SU-DHL-6 (cell line): Measurements from ENCODE around the gene CRTAP.

Experiments
- H2AFZ ChIP-seq: fragments of 200-600 bp; sonication (generic); 2 replicates; pipeline ENCODE4 v1.6.1; 2014; ENCODE audit warnings: low read depth, mild to moderate bottlenecking, moderate library complexity, mixed read lengths, antibody characterized with exemption, low read length; ENCODE audit not compliant: severe bottlenecking
- H3F3A ChIP-seq: fragments of 200-600 bp; shearing (Covaris generic); 2 replicates; pipeline ENCODE4 v1.6.0; 2016; ENCODE audit warnings: antibody characterized with exemption, mild to moderate bottlenecking; ENCODE audit not compliant: insufficient read depth
- H3K27ac ChIP-seq: fragments of 200-600 bp; sonication (generic); 2 replicates; pipeline ENCODE4 v1.5.1; 2016; ENCODE audit warnings: low read depth, mild to moderate bottlenecking, low read length, moderate library complexity, mixed read lengths
- H3K27me3 ChIP-seq: fragments of 200-600 bp; sonication (generic), shearing (Covaris generic); 2 replicates; pipeline ENCODE4 v1.6.0; 2014; ENCODE audit warnings: mild to moderate bottlenecking, low read length
- H3K36me3 ChIP-seq: fragments of 200-600 bp; sonication (generic); 2 replicates; pipeline ENCODE4 v1.6.1; 2014; ENCODE audit warnings: mild to moderate bottlenecking, low read length, mixed read lengths
- H3K4me2 ChIP-seq: fragments of 300-600, 200-600 bp; shearing (Covaris generic), sonication (generic); 2 replicates; pipeline ENCODE4 v1.6.0; 2014; ENCODE audit warnings: low read length, low read depth, mild to moderate bottlenecking; ENCODE audit not compliant: poor library complexity, severe bottlenecking
- H3K4me3 ChIP-seq: fragments of 200-600 bp; sonication (generic); 2 replicates; pipeline ENCODE4 v1.5.1; 2014; ENCODE audit warnings: antibody characterized with exemption, low read length, mild to moderate bottlenecking, mixed read lengths; ENCODE audit not compliant: insufficient read depth, poor library complexity, severe bottlenecking
- H3K79me2 ChIP-seq: fragments of 200-600 bp; sonication (generic); 2 replicates; pipeline ENCODE4 v1.6.1; 2014; ENCODE audit warnings: mild to moderate bottlenecking, low read length, moderate library complexity; ENCODE audit not compliant: insufficient read depth
- H3K9ac ChIP-seq: fragments of 200-600 bp; sonication (generic); 2 replicates; pipeline ENCODE4 v1.7.0; 2014; ENCODE audit warnings: mild to moderate bottlenecking, low read length
- H3K9me2 ChIP-seq: fragments of 200-600 bp; sonication (generic); replicated peaks from 2 replicates; pipeline ENCODE4 v1.6.1; 2014; ENCODE audit warnings: low read length; ENCODE audit not compliant: insufficient read depth
- H3K9me3 ChIP-seq: fragments of 200-600 bp; sonication (generic); 2 replicates; pipeline ENCODE4 v1.6.1; 2014; ENCODE audit warnings: low read length, mixed read lengths; ENCODE audit not compliant: insufficient read depth
- H4K20me1 ChIP-seq: fragments of 200-600 bp; sonication (generic); 2 replicates; pipeline ENCODE4 v1.6.1; 2014; ENCODE audit warnings: low read depth, mild to moderate bottlenecking, antibody characterized with exemption, low read length, moderate library complexity, mixed read lengths
- EZH2phosphoT487 ChIP-seq: fragments of 200-600 bp; sonication (generic), shearing (Covaris generic); conservative IDR thresholded peaks from 2 replicates; pipeline ENCODE4 v1.6.1; 2018; ENCODE audit warnings: mild to moderate bottlenecking, antibody characterized with exemption, low read length, moderate library complexity, mixed read lengths
- TF ChIP-seq, protein P1 (sequence below): fragments of 200-600 bp; sonication (generic); IDR thresholded peaks from one replicate; pipeline ENCODE4 v1.5.1; 2017; ENCODE audit warnings: antibody characterized with exemption, mild to moderate bottlenecking, low read length, moderate library complexity; ENCODE audit not compliant: insufficient read depth, poor library complexity, severe bottlenecking

CRTAP gene

DNA sequence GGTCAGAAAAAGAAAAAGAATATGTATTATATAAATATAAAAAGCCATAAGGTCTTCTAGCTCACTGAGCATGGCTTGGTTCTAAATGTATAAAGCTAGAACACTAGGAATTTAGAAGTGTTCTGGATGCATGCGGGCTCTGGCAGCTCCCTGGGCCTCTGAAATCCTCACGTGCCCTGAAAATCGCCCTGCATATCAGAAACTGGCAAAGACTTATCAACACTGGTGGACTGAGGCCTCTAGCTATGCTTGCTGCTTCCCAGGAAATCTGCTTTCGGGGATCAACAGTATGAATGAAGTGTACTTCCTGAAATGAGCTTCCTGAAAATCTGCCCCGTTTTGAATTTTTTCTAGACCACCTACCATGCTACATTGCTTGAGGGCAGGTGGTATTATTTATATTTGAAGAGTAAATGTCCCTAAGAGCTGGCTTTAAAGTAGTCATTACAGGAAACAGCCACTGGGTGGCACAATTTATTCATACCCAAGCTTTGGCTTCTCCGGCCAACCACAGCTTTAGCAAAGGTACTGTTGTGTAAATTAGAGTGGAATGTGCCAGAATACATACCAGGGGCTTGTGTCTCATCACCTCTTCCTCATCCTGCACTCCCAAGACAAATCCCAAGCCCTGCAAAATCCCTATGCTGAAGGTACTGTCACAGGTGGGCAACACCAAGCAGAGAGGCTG is 17.7 kb downstream of the CRTAP start:
- H3K9ac ChIP-seq, result no peak overlapping the region
- no peaks in the 10 kb centered on the region for H3K9me2 ChIP-seq
- H3K27ac ChIP-seq, result no peak overlapping the region
- H3F3A ChIP-seq, result no peaks in the 10 kb centered on the region
- H3K4me3 ChIP-seq, result no peak overlapping the region
- TF ChIP-seq EZH2phosphoT487, result no peak
- TF ChIP-seq, protein P1, sequence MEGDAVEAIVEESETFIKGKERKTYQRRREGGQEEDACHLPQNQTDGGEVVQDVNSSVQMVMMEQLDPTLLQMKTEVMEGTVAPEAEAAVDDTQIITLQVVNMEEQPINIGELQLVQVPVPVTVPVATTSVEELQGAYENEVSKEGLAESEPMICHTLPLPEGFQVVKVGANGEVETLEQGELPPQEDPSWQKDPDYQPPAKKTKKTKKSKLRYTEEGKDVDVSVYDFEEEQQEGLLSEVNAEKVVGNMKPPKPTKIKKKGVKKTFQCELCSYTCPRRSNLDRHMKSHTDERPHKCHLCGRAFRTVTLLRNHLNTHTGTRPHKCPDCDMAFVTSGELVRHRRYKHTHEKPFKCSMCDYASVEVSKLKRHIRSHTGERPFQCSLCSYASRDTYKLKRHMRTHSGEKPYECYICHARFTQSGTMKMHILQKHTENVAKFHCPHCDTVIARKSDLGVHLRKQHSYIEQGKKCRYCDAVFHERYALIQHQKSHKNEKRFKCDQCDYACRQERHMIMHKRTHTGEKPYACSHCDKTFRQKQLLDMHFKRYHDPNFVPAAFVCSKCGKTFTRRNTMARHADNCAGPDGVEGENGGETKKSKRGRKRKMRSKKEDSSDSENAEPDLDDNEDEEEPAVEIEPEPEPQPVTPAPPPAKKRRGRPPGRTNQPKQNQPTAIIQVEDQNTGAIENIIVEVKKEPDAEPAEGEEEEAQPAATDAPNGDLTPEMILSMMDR, result peak; percentile 77
- no peak overlapping the region for H2AFZ ChIP-seq
- no peak overlapping the region for H3K4me2 ChIP-seq
- H3K36me3 ChIP-seq, result no peaks in the 10 kb centered on the region
- no peaks in the 10 kb centered on the region for H3K9me3 ChIP-seq
- no peaks in the 10 kb centered on the region for H3K79me2 ChIP-seq
- H4K20me1 ChIP-seq, result no peaks in the 10 kb centered on the region
- H3K27me3 ChIP-seq, result no peaks in the 10 kb centered on the region

DNA sequence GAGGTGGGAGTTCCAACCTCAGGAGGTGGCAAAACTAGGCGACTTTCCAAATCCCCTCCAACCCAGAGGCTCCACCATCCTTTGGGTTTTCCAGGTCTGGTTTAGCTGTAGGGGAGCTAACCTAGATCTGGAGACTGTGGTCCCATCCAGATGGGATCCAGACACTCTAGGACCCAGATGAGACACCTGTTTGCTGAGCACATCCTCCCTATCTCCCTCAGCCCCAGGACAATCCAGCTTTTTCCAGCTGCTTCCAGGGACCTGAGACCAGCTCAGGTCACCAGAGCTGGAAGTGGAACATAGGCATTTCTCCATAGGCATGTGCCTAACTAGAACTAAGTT is 18.2 kb downstream of the CRTAP start:
- H3F3A ChIP-seq, result no peaks in the 10 kb centered on the region
- H3K9me2 ChIP-seq, result no peaks in the 10 kb centered on the region
- H4K20me1 ChIP-seq, result no peaks in the 10 kb centered on the region
- H3K4me3 ChIP-seq, result no peak overlapping the region
- no peak overlapping the region for H3K9ac ChIP-seq
- no peak overlapping the region for H3K27ac ChIP-seq
- no peaks in the 10 kb centered on the region for H3K9me3 ChIP-seq
- no peak overlapping the region for H3K4me2 ChIP-seq
- no peaks in the 10 kb centered on the region for H3K79me2 ChIP-seq
- TF ChIP-seq, protein P1, result no peak
- no peak for TF ChIP-seq EZH2phosphoT487
- H2AFZ ChIP-seq, result no peak overlapping the region
- no peaks in the 10 kb centered on the region for H3K36me3 ChIP-seq
- H3K27me3 ChIP-seq, result no peaks in the 10 kb centered on the region

DNA sequence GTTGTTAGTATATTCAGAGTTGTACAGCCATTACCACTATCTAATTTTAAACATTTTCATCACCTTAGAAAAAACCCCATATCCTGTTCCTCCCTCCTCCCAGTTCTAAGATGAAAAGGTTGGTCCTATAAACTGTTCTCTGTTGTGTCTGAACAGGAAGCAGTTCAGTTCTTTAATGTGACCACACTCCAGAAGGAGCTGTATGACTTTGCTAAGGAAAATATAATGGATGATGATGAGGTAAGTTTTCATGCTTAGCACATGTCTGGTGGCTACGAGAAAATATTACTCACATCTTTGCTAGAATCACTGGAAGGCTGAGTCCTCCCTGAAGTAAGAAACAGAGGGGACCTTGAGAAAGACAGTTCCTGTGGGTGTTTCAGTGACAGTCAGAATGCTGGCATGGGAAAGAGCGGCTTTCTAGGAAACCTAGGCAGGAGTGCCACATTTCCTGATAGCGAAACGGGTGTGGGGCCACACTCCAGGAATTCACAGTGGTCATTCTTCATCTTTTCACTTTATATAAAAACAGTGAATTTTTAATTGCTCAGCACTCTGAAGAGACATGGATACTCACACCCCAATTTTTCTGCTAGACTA is 20.3 kb downstream of the CRTAP start:
- H4K20me1 ChIP-seq, result no peaks in the 10 kb centered on the region
- H3K27ac ChIP-seq, result no peak overlapping the region
- no peak overlapping the region for H3K4me2 ChIP-seq
- no peaks in the 10 kb centered on the region for H3K9me3 ChIP-seq
- H3F3A ChIP-seq, result no peaks in the 10 kb centered on the region
- H3K79me2 ChIP-seq, result no peaks in the 10 kb centered on the region
- H3K4me3 ChIP-seq, result no peak overlapping the region
- no peaks in the 10 kb centered on the region for H3K36me3 ChIP-seq
- H3K27me3 ChIP-seq, result no peaks in the 10 kb centered on the region
- H2AFZ ChIP-seq, result no peak overlapping the region
- no peaks in the 10 kb centered on the region for H3K9me2 ChIP-seq
- TF ChIP-seq, protein P1, result no peak
- TF ChIP-seq EZH2phosphoT487, result no peak
- no peak overlapping the region for H3K9ac ChIP-seq
